HEK293 (cell line): ENCODE results near the gene PACS2.
A peak's percentile ranks its signal among the peaks of the same experiment; 100 is the strongest.

Source experiments
- CTCF ChIA-PET: fragments of 350-600 bp; formaldehyde crosslinking; extraction: SDS; loops from one replicate; lab custom pipeline; 2021; ENCODE audit warnings: antibody characterized with exemption; lab: Yijun Ruan, JAX
- POLR2A ChIA-PET: fragments of 300-600 bp; formaldehyde crosslinking; extraction: SDS; loops from one replicate; lab custom pipeline; 2020; ENCODE audit warnings: antibody characterized with exemption, inconsistent platforms; lab: Yijun Ruan, JAX
- H3K27ac ChIP-seq: fragments of 200-500 bp; sonication (Bioruptor generic); 2 replicates; pipeline ENCODE4 v1.5.1; 2014; ENCODE audit warnings: low read depth, low read length, control low read depth, inconsistent platforms; ENCODE audit errors: extremely low read depth
- H3K36me3 ChIP-seq, 2 experiments: fragments of 200-500 bp in 1 of 2; sonication (Bioruptor generic) in 1 of 2; 1 replicate in 1 of 2; 2 replicates in 1 of 2; pipeline ENCODE4 v1.5.1; 2014 to 2017; ENCODE audit warnings: inconsistent platforms in 2 of 2, low read length in 2 of 2; ENCODE audit not compliant: control insufficient read depth in 2 of 2, insufficient read depth in 1 of 2
- H3K4me1 ChIP-seq: fragments of 200-500 bp; sonication (Bioruptor generic); 2 replicates; pipeline ENCODE4 v1.5.1; 2014; ENCODE audit warnings: mild to moderate bottlenecking, low read length, inconsistent platforms; ENCODE audit not compliant: control insufficient read depth, insufficient read depth
- H3K4me3 ChIP-seq: 2 replicates; pipeline ENCODE4 v1.5.1; 2011; ENCODE audit warnings: low read depth, mild to moderate bottlenecking, control low read depth, low read length, moderate library complexity
- H3K9me3 ChIP-seq: fragments of 200-500 bp; sonication (Bioruptor generic); 2 replicates; pipeline ENCODE4 v1.5.1; 2014; ENCODE audit warnings: low read depth, low read length, inconsistent platforms; ENCODE audit not compliant: control insufficient read depth, insufficient read depth
- FEZF1 ChIP-seq: fragments of 450-650 bp; formaldehyde crosslinking; IDR thresholded peaks from 2 replicates; pipeline ENCODE4 v1.5.1; 2016; ENCODE audit warnings: missing biosample characterization, missing genetic modification characterization
- HOXD13 ChIP-seq: sonication (generic); formaldehyde crosslinking; IDR thresholded peaks from 2 replicates; pipeline ENCODE4 v1.8.0; 2022; ENCODE audit warnings: missing genetic modification reagents, borderline replicate concordance
- OVOL3 ChIP-seq: fragments of 450-650 bp; formaldehyde crosslinking; IDR thresholded peaks from 2 replicates; pipeline ENCODE4 v1.5.1; 2016; ENCODE audit warnings: missing biosample characterization, missing genetic modification characterization
- ZBTB20 ChIP-seq: fragments of 450-650 bp; formaldehyde crosslinking; IDR thresholded peaks from 2 replicates; pipeline ENCODE4 v1.5.1; 2016; ENCODE audit warnings: missing biosample characterization, missing genetic modification characterization
- ZBTB7A ChIP-seq: fragments of 450-650 bp; formaldehyde crosslinking; IDR thresholded peaks from 2 replicates; pipeline ENCODE4 v1.5.1; 2016; ENCODE audit warnings: low read depth, missing biosample characterization, missing genetic modification characterization
- ZNF23 ChIP-seq: fragments of 450-650 bp; formaldehyde crosslinking; IDR thresholded peaks from 2 replicates; pipeline ENCODE4 v1.5.1; 2016; ENCODE audit warnings: missing biosample characterization, missing genetic modification characterization, borderline replicate concordance
- ZNF341 ChIP-seq: fragments of 450-650 bp; formaldehyde crosslinking; IDR thresholded peaks from 2 replicates; pipeline ENCODE4; 2016; ENCODE audit warnings: low read depth, missing biosample characterization, missing genetic modification characterization
- ZNF37A ChIP-seq: fragments of 450-650 bp; IDR thresholded peaks from 2 replicates; pipeline ENCODE4 v1.5.1; 2018; ENCODE audit warnings: missing biosample characterization, missing genetic modification characterization
- ZNF394 ChIP-seq: fragments of 450-650 bp; formaldehyde crosslinking; IDR thresholded peaks from 2 replicates; pipeline ENCODE4 v1.5.1; 2016; ENCODE audit warnings: missing biosample characterization, missing genetic modification characterization, mild to moderate bottlenecking, moderate library complexity, borderline replicate concordance
- ZNF514 ChIP-seq: fragments of 450-650 bp; formaldehyde crosslinking; IDR thresholded peaks from 2 replicates; pipeline ENCODE4 v1.5.1; 2016; ENCODE audit warnings: missing biosample characterization, missing genetic modification characterization
- ZNF596 ChIP-seq: fragments of 450-650 bp; IDR thresholded peaks from 2 replicates; pipeline ENCODE4 v1.5.0; 2018; ENCODE audit warnings: missing biosample characterization, mild to moderate bottlenecking, missing genetic modification characterization, moderate library complexity
- ZNF624 ChIP-seq: fragments of 450-650 bp; formaldehyde crosslinking; IDR thresholded peaks from 2 replicates; pipeline ENCODE4 v1.5.1; 2017; ENCODE audit warnings: missing biosample characterization, missing genetic modification characterization
- ZNF645 ChIP-seq: fragments of 450-650 bp; formaldehyde crosslinking; IDR thresholded peaks from 2 replicates; pipeline ENCODE4; 2016; ENCODE audit warnings: missing biosample characterization, missing genetic modification characterization
- ZNF658 ChIP-seq: fragments of 450-650 bp; formaldehyde crosslinking; IDR thresholded peaks from 2 replicates; pipeline ENCODE4; 2016; ENCODE audit warnings: missing biosample characterization, missing genetic modification characterization
- ZNF791 ChIP-seq: fragments of 450-650 bp; formaldehyde crosslinking; IDR thresholded peaks from 2 replicates; pipeline ENCODE4 v1.5.1; 2016; ENCODE audit warnings: missing biosample characterization, missing genetic modification characterization
- ZSCAN16 ChIP-seq: fragments of 450-650 bp; formaldehyde crosslinking; IDR thresholded peaks from 2 replicates; pipeline ENCODE4 v1.5.1; 2016; ENCODE audit warnings: missing biosample characterization, missing genetic modification characterization
- ZSCAN23 ChIP-seq: fragments of 450-650 bp; formaldehyde crosslinking; IDR thresholded peaks from 2 replicates; pipeline ENCODE4 v1.5.1; 2016; ENCODE audit warnings: missing biosample characterization, missing genetic modification characterization
- TF ChIP-seq, protein P1 (sequence below): fragments of 450-650 bp; formaldehyde crosslinking; optimal IDR thresholded peaks from 2 replicates; pipeline ENCODE3; 2016; ENCODE audit warnings: missing biosample characterization, mild to moderate bottlenecking, missing genetic modification characterization
- TF ChIP-seq, protein P2 (sequence below): fragments of 450-650 bp; formaldehyde crosslinking; IDR thresholded peaks from 2 replicates; pipeline ENCODE4 v1.5.1; 2016; ENCODE audit warnings: missing biosample characterization, missing genetic modification characterization, low read depth
- TF ChIP-seq, protein P3 (sequence below): fragments of 450-650 bp; formaldehyde crosslinking; IDR thresholded peaks from 2 replicates; pipeline ENCODE4 v1.5.1; 2016; ENCODE audit warnings: missing biosample characterization, missing genetic modification characterization

PACS2 gene

GRCh38 chr14:105324871-105325270 is 10.3 kb downstream of the PACS2 start:
- TF ChIP-seq HOXD13: no peak
- no peak for TF ChIP-seq ZSCAN16 (tag by site-specific recombination)
- TF ChIP-seq ZNF658 (tag by site-specific recombination): no peak
- no peak for TF ChIP-seq ZNF624 (tag by site-specific recombination)
- TF ChIP-seq, protein P1, sequence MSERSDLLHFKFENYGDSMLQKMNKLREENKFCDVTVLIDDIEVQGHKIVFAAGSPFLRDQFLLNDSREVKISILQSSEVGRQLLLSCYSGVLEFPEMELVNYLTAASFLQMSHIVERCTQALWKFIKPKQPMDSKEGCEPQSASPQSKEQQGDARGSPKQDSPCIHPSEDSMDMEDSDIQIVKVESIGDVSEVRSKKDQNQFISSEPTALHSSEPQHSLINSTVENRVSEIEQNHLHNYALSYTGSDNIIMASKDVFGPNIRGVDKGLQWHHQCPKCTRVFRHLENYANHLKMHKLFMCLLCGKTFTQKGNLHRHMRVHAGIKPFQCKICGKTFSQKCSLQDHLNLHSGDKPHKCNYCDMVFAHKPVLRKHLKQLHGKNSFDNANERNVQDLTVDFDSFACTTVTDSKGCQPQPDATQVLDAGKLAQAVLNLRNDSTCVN (tag by site-specific recombination): no peak
- TF ChIP-seq ZSCAN23: no peak
- TF ChIP-seq ZNF394 (tag by site-specific recombination): no peak
- no peak for TF ChIP-seq ZBTB7A (tag by site-specific recombination)
- no peak for TF ChIP-seq ZNF37A
- no peak for TF ChIP-seq ZNF23 (tag by site-specific recombination)
- TF ChIP-seq, protein P2, sequence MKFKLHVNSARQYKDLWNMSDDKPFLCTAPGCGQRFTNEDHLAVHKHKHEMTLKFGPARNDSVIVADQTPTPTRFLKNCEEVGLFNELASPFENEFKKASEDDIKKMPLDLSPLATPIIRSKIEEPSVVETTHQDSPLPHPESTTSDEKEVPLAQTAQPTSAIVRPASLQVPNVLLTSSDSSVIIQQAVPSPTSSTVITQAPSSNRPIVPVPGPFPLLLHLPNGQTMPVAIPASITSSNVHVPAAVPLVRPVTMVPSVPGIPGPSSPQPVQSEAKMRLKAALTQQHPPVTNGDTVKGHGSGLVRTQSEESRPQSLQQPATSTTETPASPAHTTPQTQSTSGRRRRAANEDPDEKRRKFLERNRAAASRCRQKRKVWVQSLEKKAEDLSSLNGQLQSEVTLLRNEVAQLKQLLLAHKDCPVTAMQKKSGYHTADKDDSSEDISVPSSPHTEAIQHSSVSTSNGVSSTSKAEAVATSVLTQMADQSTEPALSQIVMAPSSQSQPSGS: no peak
- TF ChIP-seq ZNF596: no peak
- no peak overlapping the region for H3K4me3 ChIP-seq
- ChIA-PET POLR2A (no interaction called here), CTCF (interaction anchor here (0.6 kb wide), 1 partner anchor 21 kb away, joined by 4 read pairs; no protein-coding TSS in a partner anchor)
- no peaks in the 10 kb centered on the region; a peak in 1 of 3 replicates for H3K36me3 ChIP-seq
- H3K9me3 ChIP-seq: no peaks in the 10 kb centered on the region
- no peak overlapping the region for H3K27ac ChIP-seq
- H3K4me1 ChIP-seq: peaks cover 6% of the 10 kb centered on the region; the same call in 1 of the 2 replicates

DNA sequence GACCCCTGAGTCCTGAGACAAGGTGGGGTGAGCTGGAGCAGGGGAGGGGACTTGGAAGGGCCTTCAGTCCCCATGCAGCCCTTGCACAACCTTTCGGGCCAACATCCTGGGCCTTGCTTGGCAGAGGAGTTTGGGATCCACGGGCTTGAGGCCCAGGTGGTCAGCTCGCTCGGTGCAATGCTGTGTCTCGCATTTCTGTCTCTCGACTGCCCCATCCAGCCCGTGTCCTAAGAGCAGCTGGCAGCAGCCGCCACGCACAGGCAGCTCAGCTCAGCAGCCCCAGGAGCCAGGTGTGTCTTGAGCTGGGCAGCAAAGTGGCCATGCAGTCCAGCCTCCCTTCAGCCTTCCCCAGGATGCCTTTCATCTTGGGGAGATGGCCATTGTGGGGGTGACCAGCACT is 10.8 kb downstream of the PACS2 start:
- CTCF ChIA-PET: interaction anchor here (0.6 kb wide), 1 partner anchor 21 kb away, joined by 4 read pairs; no protein-coding TSS in a partner anchor

DNA sequence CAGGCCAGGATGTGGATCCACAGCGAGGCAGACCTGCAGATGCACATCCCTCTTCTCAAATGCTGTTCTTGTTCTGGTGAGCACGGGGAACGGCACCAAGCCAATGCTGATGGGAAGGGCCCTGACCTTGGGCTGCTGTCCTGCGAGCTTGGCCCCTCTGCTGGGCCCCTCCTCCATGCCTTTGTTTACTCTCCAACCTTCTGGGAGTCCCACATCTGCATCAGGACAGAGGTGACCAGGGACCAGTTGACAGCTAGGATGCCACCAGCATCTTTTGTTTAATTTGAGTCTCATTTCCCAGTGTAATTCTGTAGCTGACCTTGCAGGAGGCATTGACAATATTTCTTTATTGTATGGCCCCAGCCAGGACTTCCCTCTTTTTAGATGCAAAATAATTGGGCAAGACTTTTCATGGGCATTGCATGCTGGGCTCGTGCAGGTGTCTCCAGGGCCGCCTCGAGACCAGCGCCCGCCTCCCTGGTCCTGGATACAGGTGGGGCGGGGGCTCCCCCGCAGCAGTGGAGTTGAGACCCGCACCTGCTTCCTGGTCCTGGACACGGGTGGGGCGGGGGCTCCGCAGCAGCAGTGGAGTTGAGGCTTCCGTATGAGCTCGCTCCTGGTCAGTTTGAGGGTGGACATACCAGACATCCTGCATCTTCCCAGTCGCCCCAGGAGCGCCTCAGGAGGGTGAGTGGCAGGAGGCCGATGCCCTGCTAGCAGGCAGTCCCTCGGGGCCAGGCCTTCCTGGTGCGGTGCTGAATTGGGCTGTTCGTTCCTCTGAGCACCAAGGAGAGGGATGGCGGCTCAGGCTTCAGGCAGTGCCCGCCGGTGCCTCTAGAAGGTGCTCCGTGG is 11.4 kb downstream of the PACS2 start:
- no peaks in the 10 kb centered on the region; a peak in 1 of 3 replicates for H3K36me3 ChIP-seq
- ChIA-PET POLR2A (interaction anchor here (1.5 kb wide), 1 partner anchor 11 kb away, joined by 4 read pairs; the partner anchor contains the start of gene PACS2), CTCF (interaction anchor here (0.6 kb wide), 1 partner anchor 26 kb away, joined by 3 read pairs; no protein-coding TSS in a partner anchor)
- TF ChIP-seq OVOL3 (tag by site-specific recombination) (no peak), FEZF1 (no peak), ZNF514 (no peak), ZBTB20 (no peak), ZNF645 (tag by site-specific recombination) (no peak)
- peaks cover 6% of the 10 kb centered on the region; the same call in 1 of the 2 replicates for H3K4me1 ChIP-seq
- no peaks in the 10 kb centered on the region for H3K9me3 ChIP-seq
- H3K4me3 ChIP-seq: no peak overlapping the region
- no peak overlapping the region for H3K27ac ChIP-seq

More for the DNA sequence above, 10.8 kb downstream of the PACS2 start:
- H3K4me1 ChIP-seq: peaks cover 6% of the 10 kb centered on the region; the same call in 1 of the 2 replicates
- H3K9me3 ChIP-seq: no peaks in the 10 kb centered on the region
- no peak overlapping the region for H3K4me3 ChIP-seq
- no peak overlapping the region for H3K27ac ChIP-seq
- 0 out of 2 replicates have a peak, but pooled peaks have one; percentile 7 for TF ChIP-seq ZNF341 (tag by site-specific recombination)
- TF ChIP-seq ZNF791 (tag by site-specific recombination): no peak
- TF ChIP-seq, protein P3, sequence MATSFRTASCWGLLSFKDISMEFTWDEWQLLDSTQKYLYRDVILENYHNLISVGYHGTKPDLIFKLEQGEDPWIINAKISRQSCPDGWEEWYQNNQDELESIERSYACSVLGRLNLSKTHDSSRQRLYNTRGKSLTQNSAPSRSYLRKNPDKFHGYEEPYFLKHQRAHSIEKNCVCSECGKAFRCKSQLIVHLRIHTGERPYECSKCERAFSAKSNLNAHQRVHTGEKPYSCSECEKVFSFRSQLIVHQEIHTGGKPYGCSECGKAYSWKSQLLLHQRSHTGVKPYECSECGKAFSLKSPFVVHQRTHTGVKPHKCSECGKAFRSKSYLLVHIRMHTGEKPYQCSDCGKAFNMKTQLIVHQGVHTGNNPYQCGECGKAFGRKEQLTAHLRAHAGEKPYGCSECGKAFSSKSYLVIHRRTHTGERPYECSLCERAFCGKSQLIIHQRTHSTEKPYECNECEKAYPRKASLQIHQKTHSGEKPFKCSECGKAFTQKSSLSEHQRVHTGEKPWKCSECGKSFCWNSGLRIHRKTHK: no peak
- POLR2A ChIA-PET: interaction anchor here (1.5 kb wide), 1 partner anchor 11 kb away, joined by 4 read pairs; the partner anchor contains the start of gene PACS2
- H3K36me3 ChIP-seq: no peaks in the 10 kb centered on the region; a peak in 1 of 3 replicates
